GM21526 (cell line): ENCODE measurements around the gene TEX48.
A peak's percentile ranks its signal among the peaks of the same experiment; 100 is the strongest.

Source experiments
- ATAC-seq: cut with Tn5 transposase; IDR thresholded peaks from one replicate; pipeline ENCODE4 v1.9.1; 2021; ENCODE audit warnings: moderate library complexity; ENCODE audit not compliant: unreplicated experiment, low FRiP score

The TEX48 gene

DNA sequence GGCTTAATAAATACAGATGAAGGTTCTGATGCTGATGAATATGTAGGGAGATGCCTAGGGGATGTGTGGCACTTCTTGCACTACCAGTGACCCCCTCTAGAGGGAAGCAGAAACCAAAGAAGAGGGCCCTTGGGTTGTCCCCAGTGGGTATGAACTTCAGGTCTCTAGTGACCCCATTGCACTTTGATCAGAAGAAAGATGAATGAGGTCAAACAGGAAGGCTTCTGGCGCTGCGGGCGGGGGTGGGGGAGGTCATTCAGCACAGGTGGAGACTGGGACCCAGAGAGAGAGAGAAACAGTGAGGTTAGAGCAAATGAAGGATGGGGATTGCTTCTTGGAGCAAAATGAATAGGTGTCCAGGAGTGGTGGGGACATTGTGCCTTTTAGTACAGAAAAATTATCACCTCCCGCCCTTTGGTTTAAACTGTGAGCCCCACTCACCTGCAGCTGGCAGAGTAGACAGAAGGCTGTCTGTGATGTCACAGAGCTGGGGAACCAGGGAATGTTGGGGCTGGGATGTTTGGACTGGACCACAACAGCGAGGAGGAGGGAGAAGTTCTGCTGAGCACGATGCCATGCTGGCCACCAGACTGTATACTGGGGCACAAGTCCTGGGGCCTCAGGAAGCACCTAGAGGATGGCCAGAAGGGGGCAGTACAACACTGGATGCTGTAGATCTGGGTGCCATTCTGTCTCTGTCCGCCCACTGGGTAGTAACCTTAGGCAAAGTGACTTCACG, at the start of gene TEX48:
Gene TEX48 (minus strand): TSS at position 599 of the 739 bp plus-strand sequence. CDS start 10,469 bp downstream, outside the sequence.
- ATAC-seq: peak; percentile 85

DNA sequence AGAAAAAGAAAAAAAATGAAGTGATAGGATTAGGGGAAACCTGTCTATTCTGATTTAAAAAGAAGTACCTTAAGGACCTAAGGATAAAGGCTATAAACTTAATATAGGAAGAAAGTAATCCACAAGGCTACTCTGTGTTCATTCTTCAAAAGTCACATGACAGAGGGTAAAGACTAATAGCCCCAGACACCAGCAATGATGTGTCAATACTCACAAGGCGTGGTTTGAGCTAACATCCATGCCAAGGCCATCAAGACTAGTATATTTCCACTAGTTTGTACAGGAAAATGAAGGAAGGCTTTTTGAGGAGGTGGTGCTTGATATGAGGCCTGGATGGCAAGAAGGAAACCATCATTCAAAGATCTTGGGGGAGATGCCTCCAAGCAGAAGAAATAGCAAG, 49.7 kb upstream of the TEX48 start:
- no peak for ATAC-seq

DNA sequence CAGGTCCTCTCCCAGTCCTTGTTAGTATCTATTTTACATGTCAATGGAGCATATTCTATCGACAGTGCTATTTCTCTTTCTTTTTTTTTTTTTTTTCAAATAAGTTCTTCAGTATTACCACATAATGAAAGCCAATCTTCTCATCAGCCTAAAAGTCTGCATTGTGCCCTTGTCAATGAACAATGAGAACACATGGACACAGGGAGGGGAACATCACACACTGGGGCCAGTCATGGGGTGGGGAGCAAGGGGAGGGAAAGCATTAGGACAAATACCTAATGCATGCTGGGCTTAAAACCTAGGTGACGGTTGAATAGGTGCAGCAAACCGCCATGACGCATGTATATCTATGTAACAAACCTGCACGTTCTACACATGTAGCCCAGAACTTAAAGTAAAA, 47.7 kb upstream of the TEX48 start:
- no peak for ATAC-seq

DNA sequence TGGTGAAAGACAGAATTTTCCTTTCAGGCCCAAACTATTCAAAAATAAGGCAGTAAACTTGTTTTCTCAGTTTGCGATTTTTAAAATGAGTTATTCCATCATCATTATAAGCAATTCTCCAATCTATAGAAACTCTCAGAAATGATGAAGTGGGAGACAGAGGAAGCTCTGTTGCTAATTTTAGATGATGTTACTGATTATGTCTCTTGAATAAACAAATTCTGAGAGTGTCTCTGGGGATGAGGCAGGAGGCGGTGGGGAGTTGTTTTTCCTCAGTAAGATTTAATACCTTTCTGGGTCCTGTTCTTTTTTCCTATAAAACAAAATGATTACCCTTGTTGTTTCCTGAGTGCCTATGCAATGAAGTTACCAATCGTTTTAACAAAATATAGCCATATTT, 43.9 kb upstream of the TEX48 start:
- ATAC-seq: no peak

DNA sequence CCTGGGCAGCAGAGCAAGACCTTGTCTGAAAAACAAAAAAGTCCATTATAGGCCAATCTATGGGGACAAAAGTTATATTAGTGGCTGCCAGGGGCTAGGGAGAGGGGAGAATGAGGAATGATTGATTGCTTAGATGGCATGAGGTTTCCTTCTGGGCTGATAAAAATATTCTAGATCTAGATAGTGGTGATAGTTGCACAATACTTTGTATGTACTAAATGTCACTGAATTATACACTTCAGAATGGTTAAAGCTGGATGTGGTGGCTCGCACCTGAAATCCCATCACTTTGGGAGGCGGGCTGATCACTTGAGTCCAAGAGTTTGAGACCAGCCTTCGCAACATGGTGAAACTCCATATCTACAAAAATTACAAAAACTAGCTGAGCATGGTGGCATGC, 42.8 kb upstream of the TEX48 start:
- no peak for ATAC-seq

GRCh38 chr9:114723931-114724330, 41.9 kb upstream of the TEX48 start:
- no peak for ATAC-seq

GRCh38 chr9:114722937-114723620, 41.1 kb upstream of the TEX48 start:
- no peak for ATAC-seq

DNA sequence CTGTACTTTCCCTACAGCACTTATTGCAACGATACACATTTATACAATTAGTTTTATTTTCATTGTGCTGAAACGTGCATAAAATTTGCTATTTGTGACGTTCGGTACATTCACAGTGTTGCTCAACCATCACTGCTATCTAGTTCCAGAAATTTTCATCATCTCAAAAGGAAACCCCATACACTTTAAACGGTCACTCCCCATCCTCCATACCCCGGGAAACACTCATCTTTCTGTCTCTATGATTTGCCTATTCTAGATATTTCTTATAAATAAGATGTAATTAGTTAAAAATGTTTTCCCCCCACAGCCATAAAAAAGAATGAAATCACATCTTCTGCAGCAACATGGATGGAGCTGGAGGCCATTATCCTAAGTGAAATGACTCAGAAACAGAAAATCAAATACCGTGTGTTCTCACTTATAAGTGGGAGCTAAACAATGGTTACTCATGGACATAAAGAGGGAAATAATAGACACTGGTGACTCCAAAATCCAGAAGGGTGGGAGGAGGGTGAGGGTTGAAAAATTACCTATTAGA, 40.2 kb upstream of the TEX48 start:
- no peak for ATAC-seq

GRCh38 chr9:114721491-114722079, 39.6 kb upstream of the TEX48 start:
- ATAC-seq: no peak

DNA sequence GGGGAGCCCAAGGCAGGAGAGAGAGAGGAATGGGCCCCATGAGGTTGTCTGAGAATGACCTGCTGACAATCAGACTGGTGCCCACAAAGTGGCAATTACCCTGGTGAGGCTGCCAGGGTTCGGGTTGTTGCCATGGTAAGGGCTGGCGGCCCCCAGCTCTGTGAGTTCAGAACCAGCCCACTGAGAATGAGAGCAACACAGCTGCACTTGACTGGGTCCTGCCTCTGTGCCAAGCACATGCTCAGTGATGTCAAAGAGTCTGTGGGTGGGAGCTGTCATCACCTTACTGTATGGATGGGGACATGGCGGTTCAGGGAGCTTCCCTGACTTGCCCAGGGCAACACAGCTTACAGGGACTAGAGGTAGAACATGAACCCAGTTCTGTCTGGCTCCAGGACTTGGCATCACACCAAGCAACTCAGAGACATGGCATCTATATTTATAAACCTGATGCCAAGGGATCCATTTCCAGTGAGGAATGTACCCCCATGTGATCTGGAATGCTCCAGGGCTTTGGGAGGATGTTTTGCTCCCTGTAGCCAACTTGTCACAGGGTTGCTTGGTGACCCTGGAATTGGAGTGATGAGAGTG, 38.2 kb upstream of the TEX48 start:
- no peak for ATAC-seq

DNA sequence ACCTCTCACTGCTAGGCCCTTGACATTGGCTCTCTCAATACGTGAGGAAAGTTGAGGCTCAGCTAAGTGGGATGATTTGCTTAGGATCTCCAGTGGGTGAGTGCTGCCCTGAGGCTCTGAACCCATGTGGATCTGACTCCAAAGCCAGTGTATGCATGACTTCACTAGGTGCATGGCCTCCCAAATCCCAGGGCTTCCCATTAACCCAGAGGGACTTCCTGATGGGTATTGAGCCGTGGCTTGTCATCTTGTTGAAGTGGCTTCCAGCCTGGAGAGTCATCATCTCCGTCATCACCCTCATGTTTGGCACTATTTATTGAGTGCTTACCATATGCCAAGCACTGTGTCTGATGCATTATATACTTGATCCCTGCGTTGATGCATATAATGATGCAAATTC, 37.3 kb upstream of the TEX48 start:
- no peak for ATAC-seq

GRCh38 chr9:114718801-114719221, 36.8 kb upstream of the TEX48 start:
- peak; percentile 74 for ATAC-seq

- no peak for ATAC-seq
These were observed 36.0 kb upstream of the TEX48 start for GRCh38 chr9:114717908-114718486.

DNA sequence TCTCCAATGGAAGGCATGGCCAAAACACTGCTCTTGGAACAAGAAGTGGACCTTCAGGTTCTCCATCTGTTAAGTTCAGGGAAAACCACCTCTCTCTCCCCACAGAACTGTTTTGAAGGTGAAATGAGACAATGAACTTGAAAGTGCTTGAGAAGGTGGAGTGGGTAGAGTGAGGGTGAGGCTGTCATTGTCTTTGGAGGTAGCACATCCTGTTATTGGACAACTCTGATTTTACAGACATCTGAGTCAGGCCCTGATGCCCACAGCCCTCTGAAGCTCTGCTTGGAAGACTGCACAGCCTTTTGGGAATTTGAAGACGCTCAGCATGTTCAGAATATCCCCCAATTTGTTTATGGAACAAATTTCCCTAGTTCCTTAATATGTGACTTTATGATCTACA, 27.6 kb upstream of the TEX48 start:
- ATAC-seq: no peak

- ATAC-seq: no peak
These were observed 24.7 kb upstream of the TEX48 start for GRCh38 chr9:114706711-114707110.

DNA sequence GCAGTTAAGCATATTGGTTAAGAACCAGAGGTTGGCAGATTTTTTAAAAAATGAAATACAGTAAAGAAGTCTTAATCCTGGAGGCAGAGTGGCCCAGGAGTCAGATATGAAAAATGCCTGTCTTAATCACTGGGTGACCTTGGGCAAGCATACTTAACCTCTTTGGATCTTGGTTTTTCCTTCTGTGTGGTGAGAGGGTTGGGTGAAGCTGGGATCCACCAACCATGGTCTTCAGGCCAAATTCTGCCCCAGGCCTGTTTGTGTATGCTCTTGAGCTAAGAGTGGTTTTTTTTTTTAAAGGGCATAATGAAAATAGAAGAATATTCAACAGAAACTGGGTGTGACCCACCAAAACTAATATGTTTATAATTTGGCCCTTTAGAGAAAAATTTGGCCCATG, 20.0 kb upstream of the TEX48 start:
- ATAC-seq: no peak

DNA sequence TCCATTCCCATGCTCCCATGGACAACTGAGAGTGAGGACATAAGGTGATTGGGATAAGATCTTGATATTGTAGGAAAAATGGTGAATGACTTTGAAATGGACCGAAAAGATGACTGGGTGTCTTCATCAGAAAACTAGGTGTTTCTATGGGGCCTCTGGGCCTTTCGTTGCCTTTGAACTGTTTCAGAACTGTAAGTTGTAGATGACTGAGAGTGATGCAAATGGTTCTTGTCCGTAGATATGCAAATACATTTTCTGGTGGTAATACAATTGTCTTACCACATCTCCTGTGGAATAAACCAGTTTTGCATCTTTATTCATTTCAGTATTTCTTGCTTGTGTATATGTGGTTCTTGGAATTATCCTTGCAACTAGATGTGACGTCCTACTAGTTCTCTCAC, 16.0 kb upstream of the TEX48 start:
- peak; percentile 40 for ATAC-seq

DNA sequence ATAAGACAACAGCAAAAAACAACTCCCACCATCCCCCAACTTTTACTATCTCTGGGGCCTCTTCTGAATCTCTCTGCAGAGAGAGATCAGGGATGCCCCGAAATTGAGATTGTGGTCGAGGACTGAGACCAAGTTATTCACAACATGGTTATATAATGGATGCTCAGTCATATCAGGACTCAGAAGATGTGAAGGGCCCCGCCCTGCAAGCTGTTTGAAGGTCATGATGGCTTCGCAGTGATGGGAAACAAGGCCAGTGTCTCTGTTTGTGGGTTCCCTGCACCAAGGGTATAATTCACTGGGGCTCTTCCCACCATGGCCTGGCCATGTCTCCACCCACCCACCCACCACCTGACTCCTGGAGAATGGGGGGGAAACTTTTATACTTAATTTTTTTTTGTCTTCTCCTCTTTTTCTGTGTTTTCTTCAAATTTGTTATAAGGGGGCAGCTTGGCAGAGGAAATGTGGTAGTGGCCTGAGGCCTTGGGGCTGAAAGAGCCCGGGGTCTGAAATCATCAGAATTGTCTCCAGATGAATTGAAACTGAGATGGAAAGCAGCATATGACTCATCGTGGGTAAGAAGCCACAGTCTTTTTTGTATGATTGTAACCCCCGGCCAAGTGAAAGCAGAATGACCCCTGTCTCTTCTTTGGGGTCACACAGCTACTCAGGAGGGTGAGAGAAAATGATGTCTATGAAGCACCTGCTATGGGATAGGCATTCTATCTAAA, 15.0 kb upstream of the TEX48 start:
- peak; percentile 63 for ATAC-seq

DNA sequence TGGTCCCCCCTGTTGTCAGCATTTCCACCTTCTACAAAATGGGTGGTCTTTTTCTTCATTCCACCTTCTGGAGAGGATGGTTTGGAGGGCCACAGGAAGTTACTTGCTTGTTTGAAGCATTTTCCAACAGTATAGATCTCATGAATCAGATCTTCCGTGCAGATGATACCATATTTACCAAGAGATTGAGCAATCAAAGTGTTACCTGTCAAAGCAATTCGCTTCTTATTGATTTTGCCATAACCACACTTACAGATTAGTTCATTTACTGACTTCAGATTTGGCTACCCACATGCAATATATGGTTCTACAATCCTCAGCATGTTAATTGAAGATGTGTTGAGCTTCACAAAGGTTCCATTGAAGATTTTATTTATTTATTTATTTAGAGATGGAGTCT, 14.0 kb upstream of the TEX48 start:
- ATAC-seq: no peak

- peak; percentile 44 for ATAC-seq
These were observed 12.8 kb upstream of the TEX48 start for GRCh38 chr9:114694719-114695269.
